Subcutaneous abdominal adipose tissue (tissue), 5 donors: ENCODE data around the gene POU2F1.

Experiments
- H3K27ac ChIP-seq: one replicate; pipeline ENCODE4 v1.7.0; 2013; ENCODE audit warnings: low read depth, mild to moderate bottlenecking, inconsistent platforms, low read length, moderate library complexity
- H3K27me3 ChIP-seq, 5 donors: one replicate each; pipeline ENCODE4 v1.7.0; 2013; ENCODE audit warnings: low read length in 5 of 5, inconsistent platforms in 1 of 5; ENCODE audit not compliant: control insufficient read depth in 5 of 5, insufficient read depth in 4 of 5
- H3K36me3 ChIP-seq, 5 donors: one replicate each; pipeline ENCODE4 v1.7.0; 2013; ENCODE audit warnings: low read length in 5 of 5; ENCODE audit not compliant: control insufficient read depth in 5 of 5, insufficient read depth in 5 of 5
- H3K4me1 ChIP-seq, 5 donors: one replicate each; pipeline ENCODE4 v1.7.0; 2013; ENCODE audit warnings: low read length in 5 of 5, mild to moderate bottlenecking in 3 of 5, moderate library complexity in 1 of 5; ENCODE audit not compliant: control insufficient read depth in 5 of 5, insufficient read depth in 5 of 5
- H3K4me3 ChIP-seq, 5 donors: one replicate each; pipeline ENCODE4 v1.7.0; 2013; ENCODE audit warnings: low read length in 5 of 5, low read depth in 1 of 5
- H3K9ac ChIP-seq, 5 donors: one replicate each; pipeline ENCODE4 v1.7.0; 2013; ENCODE audit warnings: low read length in 5 of 5, mild to moderate bottlenecking in 4 of 5, moderate library complexity in 3 of 5
- H3K9me3 ChIP-seq, 5 donors: one replicate each; pipeline ENCODE4 v1.7.0; 2013; ENCODE audit warnings: low read length in 5 of 5; ENCODE audit not compliant: control insufficient read depth in 5 of 5
- donor health status: healthy.
- donor health status: healthy.
- donor health status: healthy.
- donor health status: healthy.
- donor health status: healthy.

POU2F1 gene

GRCh38 chr1:167430134-167430848 is 209.6 kb downstream of the POU2F1 start:
- H3K4me1 ChIP-seq = peaks cover 2 to 13% (median 8%) of the 10 kb centered on the region in 5 donors
- no peak overlapping the region for H3K27ac ChIP-seq
- peaks cover 0 to under 1% (median 0%) of the 10 kb centered on the region in 5 donors for H3K9me3 ChIP-seq

GRCh38 chr1:167430849-167431242 is 210.2 kb downstream of the POU2F1 start:
- Histone ChIP-seq H3K4me1 (peaks cover 2 to 13% (median 8%) of the 10 kb centered on the region in 5 donors), H3K36me3 (no peaks in the 10 kb centered on the region), H3K4me3 (no peak overlapping the region), H3K9ac (no peak overlapping the region), H3K27me3 (peaks cover 0 to 3% (median 0%) of the 10 kb centered on the region in 5 donors), H3K9me3 (peaks cover 0 to 4% (median 0%) of the 10 kb centered on the region in 5 donors), H3K27ac (no peak overlapping the region)

More at GRCh38 chr1:167430134-167430848, 209.6 kb downstream of the POU2F1 start:
- Histone ChIP-seq H3K27me3 (peaks cover 0 to 3% (median 0%) of the 10 kb centered on the region in 5 donors), H3K9ac (no peak overlapping the region), H3K4me3 (no peak overlapping the region), H3K36me3 (peaks cover 0 to 1% (median 0%) of the 10 kb centered on the region in 5 donors)

GRCh38 chr1:167431261-167431908 is 210.7 kb downstream of the POU2F1 start:
- Histone ChIP-seq H3K27ac (no peak overlapping the region), H3K9me3 (peaks cover 0 to 4% (median 0%) of the 10 kb centered on the region in 5 donors), H3K27me3 (peaks cover 0 to 3% (median 0%) of the 10 kb centered on the region in 5 donors), H3K4me3 (no peak overlapping the region), H3K36me3 (no peaks in the 10 kb centered on the region), H3K4me1 (peaks cover 2 to 13% (median 8%) of the 10 kb centered on the region in 5 donors), H3K9ac (no peak overlapping the region)

- Histone ChIP-seq H3K4me3 (no peak overlapping the region), H3K4me1 (peaks cover 2 to 13% (median 8%) of the 10 kb centered on the region in 5 donors), H3K9me3 (peaks cover 0 to 4% (median 0%) of the 10 kb centered on the region in 5 donors), H3K27me3 (peaks cover 0 to 3% (median 0%) of the 10 kb centered on the region in 5 donors), H3K27ac (no peak overlapping the region), H3K36me3 (no peaks in the 10 kb centered on the region), H3K9ac (no peak overlapping the region)
Measured at GRCh38 chr1:167431909-167432650, 211.4 kb downstream of the POU2F1 start.

GRCh38 chr1:167432780-167433179 is 212.1 kb downstream of the POU2F1 start:
- Histone ChIP-seq H3K36me3 (no peaks in the 10 kb centered on the region), H3K4me3 (no peak overlapping the region), H3K9ac (no peak overlapping the region), H3K9me3 (peaks cover 0 to 4% (median 0%) of the 10 kb centered on the region in 5 donors), H3K27me3 (peaks cover 0 to 3% (median 0%) of the 10 kb centered on the region in 5 donors), H3K4me1 (peaks cover 2 to 8% (median 8%) of the 10 kb centered on the region in 5 donors), H3K27ac (no peak overlapping the region)

GRCh38 chr1:167433884-167434283 is 213.2 kb downstream of the POU2F1 start:
- peaks cover 1 to 12% (median 6%) of the 10 kb centered on the region in 5 donors for H3K27me3 ChIP-seq
- peaks cover 0 to 4% (median 0%) of the 10 kb centered on the region in 5 donors for H3K9me3 ChIP-seq
- H3K4me1 ChIP-seq = peaks cover 0 to under 1% (median under 1%) of the 10 kb centered on the region in 5 donors
- H3K9ac ChIP-seq = no peak overlapping the region
- no peaks in the 10 kb centered on the region for H3K36me3 ChIP-seq
- H3K4me3 ChIP-seq = no peak overlapping the region
- no peak overlapping the region for H3K27ac ChIP-seq

GRCh38 chr1:167434306-167434705 is 213.6 kb downstream of the POU2F1 start:
- no peak overlapping the region for H3K27ac ChIP-seq
- no peaks in the 10 kb centered on the region for H3K36me3 ChIP-seq
- no peak overlapping the region for H3K4me3 ChIP-seq
- H3K9me3 ChIP-seq = peaks cover 0 to 4% (median 0%) of the 10 kb centered on the region in 5 donors
- peaks cover 5 to 15% (median 9%) of the 10 kb centered on the region in 5 donors for H3K27me3 ChIP-seq
- no peak overlapping the region for H3K9ac ChIP-seq
- peaks cover 0 to 5% (median 4%) of the 10 kb centered on the region in 5 donors for H3K4me1 ChIP-seq

- Histone ChIP-seq H3K4me3 (no peak overlapping the region), H3K4me1 (peaks cover 0 to 10% (median 10%) of the 10 kb centered on the region in 5 donors), H3K9me3 (peaks cover 0 to 4% (median 0%) of the 10 kb centered on the region in 5 donors), H3K27ac (no peak overlapping the region), H3K36me3 (no peaks in the 10 kb centered on the region), H3K27me3 (peaks cover 5 to 18% (median 13%) of the 10 kb centered on the region in 5 donors), H3K9ac (no peak overlapping the region)
Measured at GRCh38 chr1:167435484-167435883, 214.8 kb downstream of the POU2F1 start.

GRCh38 chr1:167438171-167439138 is 217.8 kb downstream of the POU2F1 start:
- Histone ChIP-seq H3K4me3 (peak overlapping the region in 3 of 5 donors; percentile 37 to 65 (median 52)), H3K9ac (no peak overlapping the region), H3K9me3 (peaks cover 0 to 4% (median 0%) of the 10 kb centered on the region in 5 donors), H3K27me3 (peaks cover 5 to 20% (median 14%) of the 10 kb centered on the region in 5 donors), H3K36me3 (no peaks in the 10 kb centered on the region), H3K27ac (no peak overlapping the region), H3K4me1 (peaks cover 0 to 14% (median 10%) of the 10 kb centered on the region in 5 donors)
